CD14-positive monocyte (primary cell): ENCODE measurements around the gene FAM107B. TPM values are rescaled to one million over a fixed set of nuclear protein-coding genes. Genes with fewer than 3 reads are reported as not detected.

Source experiments
- DNase-seq, 3 donors: peaks; one replicate each; pipeline ENCODE4 v3.0.0-alpha.2; 2011 to 2022
- H2AFZ ChIP-seq: 2 replicates; pipeline ENCODE4 v1.6.0; 2012; ENCODE audit warnings: mild to moderate bottlenecking, low read depth, low read length, inconsistent platforms; ENCODE audit not compliant: insufficient read depth, poor library complexity, severe bottlenecking
- H3K27ac ChIP-seq, 2 donors: 1 replicate in 1 of 2; 2 replicates in 1 of 2; pipeline ENCODE4 v1.5.1; 2012 to 2013; ENCODE audit warnings: low read length in 2 of 2, control low read depth in 1 of 2, inconsistent platforms in 1 of 2, low read depth in 1 of 2, mild to moderate bottlenecking in 1 of 2
- H3K27me3 ChIP-seq, 2 donors: one replicate each; pipeline versions ENCODE4 v1.6.0 to v1.6.1; 2011 to 2013; ENCODE audit warnings: low read length in 2 of 2; ENCODE audit not compliant: control insufficient read depth in 2 of 2, insufficient read depth in 2 of 2
- H3K36me3 ChIP-seq, 2 donors: replicated peaks in 1 of 2; 1 replicate in 1 of 2; 2 replicates in 1 of 2; pipeline versions ENCODE4 v1.5.1 to v1.6.1; 2012 to 2013; ENCODE audit warnings: low read length in 2 of 2, control low read depth in 1 of 2, inconsistent platforms in 1 of 2, mild to moderate bottlenecking in 1 of 2; ENCODE audit not compliant: insufficient read depth in 2 of 2, control insufficient read depth in 1 of 2
- H3K4me1 ChIP-seq, 2 donors: 1 replicate in 1 of 2; 2 replicates in 1 of 2; pipeline versions ENCODE4 v1.5.1 to v1.6.1; 2012 to 2013; ENCODE audit warnings: low read length in 2 of 2, control low read depth in 1 of 2, inconsistent platforms in 1 of 2, mild to moderate bottlenecking in 1 of 2, moderate library complexity in 1 of 2; ENCODE audit not compliant: insufficient read depth in 2 of 2, control insufficient read depth in 1 of 2
- H3K4me2 ChIP-seq: replicated peaks from 2 replicates; pipeline ENCODE3; 2012; ENCODE audit warnings: low read length, moderate library complexity, mild to moderate bottlenecking; ENCODE audit not compliant: poor library complexity, severe bottlenecking; ENCODE audit errors: extremely low read depth
- H3K4me3 ChIP-seq, 3 experiments: fragments of 200-600 bp in 1 of 3; sonication (generic) in 1 of 3; replicated peaks in 1 of 3; 1 replicate in 2 of 3; 2 replicates in 1 of 3; pipeline ENCODE4 v1.5.1; 2011 to 2013; ENCODE audit warnings: low read length in 3 of 3, mild to moderate bottlenecking in 3 of 3, control low read depth in 2 of 3, low read depth in 2 of 3, inconsistent platforms in 1 of 3, moderate library complexity in 1 of 3
- H3K79me2 ChIP-seq: 2 replicates; pipeline ENCODE4 v1.6.0; 2012; ENCODE audit warnings: mild to moderate bottlenecking, control low read depth, inconsistent platforms, low read length, moderate library complexity; ENCODE audit not compliant: insufficient read depth
- H3K9ac ChIP-seq: 2 replicates; pipeline ENCODE4 v1.6.0; 2017; ENCODE audit warnings: low read length, mild to moderate bottlenecking; ENCODE audit not compliant: insufficient read depth, poor library complexity, severe bottlenecking
- H3K9me3 ChIP-seq, 2 donors: replicated peaks in 1 of 2; 1 replicate in 1 of 2; 2 replicates in 1 of 2; pipeline versions ENCODE4 v1.5.1 to v1.6.1; 2012 to 2013; ENCODE audit warnings: low read length in 2 of 2, control low read depth in 1 of 2; ENCODE audit not compliant: control insufficient read depth in 1 of 2, insufficient read depth in 1 of 2
- H4K20me1 ChIP-seq: 2 replicates; pipeline ENCODE4 v1.6.0; 2012; ENCODE audit warnings: mild to moderate bottlenecking, low read length, control low read depth, moderate library complexity; ENCODE audit not compliant: insufficient read depth
- H3K27ac Mint-ChIP-seq, 7 donors: one replicate each; pipeline ENCODE4 v1.8.0; 2020; ENCODE audit warnings: mild to moderate bottlenecking in 7 of 7, mixed read lengths in 7 of 7, moderate library complexity in 6 of 7, inconsistent platforms in 2 of 7
- H3K27me3 Mint-ChIP-seq, 3 donors: one replicate each; pipeline ENCODE4 v1.8.0; 2021 to 2022; ENCODE audit warnings: low read depth in 3 of 3, mild to moderate bottlenecking in 3 of 3, mixed read lengths in 3 of 3, moderate library complexity in 3 of 3, inconsistent platforms in 1 of 3
- H3K36me3 Mint-ChIP-seq, 2 donors: one replicate each; pipeline ENCODE4 v1.8.0; 2020; ENCODE audit warnings: mixed read lengths in 2 of 2, inconsistent platforms in 1 of 2, mild to moderate bottlenecking in 1 of 2
- H3K4me1 Mint-ChIP-seq: one replicate; pipeline ENCODE4 v1.8.0; 2020; ENCODE audit warnings: mild to moderate bottlenecking, mixed read lengths
- H3K4me3 Mint-ChIP-seq, 2 donors: one replicate each; pipeline ENCODE4 v1.8.0; 2020; ENCODE audit warnings: mild to moderate bottlenecking in 2 of 2, mixed read lengths in 2 of 2, moderate library complexity in 1 of 2
- H3K9me3 Mint-ChIP-seq, 7 donors: one replicate each; pipeline ENCODE4 v1.8.0; 2020 to 2022; ENCODE audit warnings: mixed read lengths in 7 of 7, mild to moderate bottlenecking in 6 of 7, moderate library complexity in 6 of 7, inconsistent platforms in 2 of 7
- CTCF ChIP-seq: fragments of 200-600 bp; IDR thresholded peaks from one replicate; pipeline ENCODE4 v1.8.0; 2022; ENCODE audit warnings: antibody characterized with exemption, mild to moderate bottlenecking
- WGBS: methylation state at CpG from one replicate; pipeline ENCODE4 v1.1.5; 2013; ENCODE audit warnings: missing lambda C conversion rate; ENCODE audit not compliant: insufficient coverage; 5-methylcytosine and 5-hydroxymethylcytosine counted together
- intact Hi-C, 2 donors: fragments of 100-400 bp; cut with micrococcal nuclease; formaldehyde crosslinking; loops; one replicate each; pipeline versions ENCODE4 v1.15.0 to v1.15.1; 2023
- polyA plus RNA-seq, 3 donors: library from polyadenylated mRNA; depleted of rRNA in 1 of 3; unstranded in 2 of 3; stranded (reverse) in 1 of 3; fragments of 300-500 nt in 2 of 3; fragments of >200 nt in 1 of 3; fragmentation: Illumina TruSeq in 2 of 3; gene quantifications; 1 replicate in 2 of 3; 2 replicates in 1 of 3; pipeline ENCODE4 v1.2.3, GENCODE V29; 2012 to 2021

FAM107B gene
- polyA plus RNA-seq, 3 donors: 27.2 to 68.5 (median 28.4) TPM

- TF ChIP-seq CTCF: no peak
- WGBS: 100% methylated on average over 2 of the region's 4 CpGs
- H2AFZ ChIP-seq: no peak overlapping the region
These were observed 67.2 kb downstream of the FAM107B start for GRCh38 chr10:14707481-14707880.

GRCh38 chr10:14705548-14706230 is 69.0 kb downstream of the FAM107B start:
- WGBS: 0% methylated on average over 4 of the region's 5 CpGs
- H3K4me1 Mint-ChIP-seq: peaks cover 15% of the 10 kb centered on the region
- Histone ChIP-seq H4K20me1 (no peaks in the 10 kb centered on the region), H3K9me3 (no peaks in the 10 kb centered on the region), H3K9ac (no peak overlapping the region), H3K27ac (no peak overlapping the region), H3K27me3 (no peaks in the 10 kb centered on the region), H3K4me1 (peaks cover 9 to 14% of the 10 kb centered on the region in 2 donors), H3K36me3 (no peaks in the 10 kb centered on the region), H3K79me2 (no peaks in the 10 kb centered on the region), H2AFZ (peak overlapping the region; percentile 44), H3K4me2 (peak overlapping the region; percentile 60), H3K4me3 (peak overlapping the region in 1 of 3 experiments; percentile 20)
- intact Hi-C loops: no loop called here
- DNase-seq: peak; percentile 36 to 40 (median 38)
- TF ChIP-seq CTCF: no peak
- peaks cover 0 to 2% (median 0%) of the 10 kb centered on the region in 3 donors for H3K27me3 Mint-ChIP-seq
- peaks cover 0 to 4% (median 0%) of the 10 kb centered on the region in 7 donors for H3K9me3 Mint-ChIP-seq
- H3K36me3 Mint-ChIP-seq: no peaks in the 10 kb centered on the region
- peak overlapping the region in 3 of 7 donors; percentile 51 to 66 (median 57) for H3K27ac Mint-ChIP-seq
- H3K4me3 Mint-ChIP-seq: peak overlapping the region; percentile 20 to 78

More at GRCh38 chr10:14707481-14707880, 67.2 kb downstream of the FAM107B start:
- Histone ChIP-seq H4K20me1 (no peaks in the 10 kb centered on the region), H3K4me3 (no peak overlapping the region), H3K27me3 (no peaks in the 10 kb centered on the region), H3K9ac (no peak overlapping the region), H3K4me2 (no peak overlapping the region), H3K27ac (no peak overlapping the region), H3K79me2 (no peaks in the 10 kb centered on the region), H3K36me3 (no peaks in the 10 kb centered on the region), H3K4me1 (peaks cover 9 to 14% of the 10 kb centered on the region in 2 donors), H3K9me3 (no peaks in the 10 kb centered on the region)
- H3K27ac Mint-ChIP-seq: no peak overlapping the region
- intact Hi-C loops: no loop called here
- no peaks in the 10 kb centered on the region for H3K27me3 Mint-ChIP-seq
- DNase-seq: no peak
- peaks cover 0 to 4% (median 1%) of the 10 kb centered on the region in 7 donors for H3K9me3 Mint-ChIP-seq
- peak overlapping the region in 1 of 2 donors; percentile 15 for H3K4me3 Mint-ChIP-seq
- H3K4me1 Mint-ChIP-seq: peaks cover 15% of the 10 kb centered on the region
- no peaks in the 10 kb centered on the region for H3K36me3 Mint-ChIP-seq
